GM18511 (cell line): ENCODE data around the gene SNAP25.

ENCODE experiments used
- ATAC-seq: cut with Tn5 transposase; IDR thresholded peaks from one replicate; pipeline ENCODE4 v1.9.1; 2021; ENCODE audit warnings: mild to moderate bottlenecking, moderate library complexity; ENCODE audit not compliant: unreplicated experiment

SNAP25 gene

DNA sequence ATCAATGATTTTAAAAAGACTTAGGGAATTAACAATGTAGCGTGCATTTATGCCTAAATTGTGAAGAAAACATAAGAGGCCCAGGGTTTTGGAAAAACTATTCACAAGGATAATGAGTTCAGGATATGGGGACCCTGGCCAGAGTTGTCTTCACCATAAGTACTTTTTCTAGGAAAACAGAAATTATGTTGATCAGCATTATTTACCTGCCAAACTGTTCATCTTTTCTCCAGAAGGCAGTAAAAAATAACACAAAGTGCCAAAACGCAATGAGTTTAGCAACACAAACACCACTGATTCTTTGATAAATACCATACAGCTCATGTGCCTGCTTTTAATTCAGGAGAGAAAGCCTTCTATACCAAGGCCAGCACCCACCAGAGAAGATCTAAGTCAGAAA is 43.1 kb downstream of the SNAP25 start:
- no peak for ATAC-seq

DNA sequence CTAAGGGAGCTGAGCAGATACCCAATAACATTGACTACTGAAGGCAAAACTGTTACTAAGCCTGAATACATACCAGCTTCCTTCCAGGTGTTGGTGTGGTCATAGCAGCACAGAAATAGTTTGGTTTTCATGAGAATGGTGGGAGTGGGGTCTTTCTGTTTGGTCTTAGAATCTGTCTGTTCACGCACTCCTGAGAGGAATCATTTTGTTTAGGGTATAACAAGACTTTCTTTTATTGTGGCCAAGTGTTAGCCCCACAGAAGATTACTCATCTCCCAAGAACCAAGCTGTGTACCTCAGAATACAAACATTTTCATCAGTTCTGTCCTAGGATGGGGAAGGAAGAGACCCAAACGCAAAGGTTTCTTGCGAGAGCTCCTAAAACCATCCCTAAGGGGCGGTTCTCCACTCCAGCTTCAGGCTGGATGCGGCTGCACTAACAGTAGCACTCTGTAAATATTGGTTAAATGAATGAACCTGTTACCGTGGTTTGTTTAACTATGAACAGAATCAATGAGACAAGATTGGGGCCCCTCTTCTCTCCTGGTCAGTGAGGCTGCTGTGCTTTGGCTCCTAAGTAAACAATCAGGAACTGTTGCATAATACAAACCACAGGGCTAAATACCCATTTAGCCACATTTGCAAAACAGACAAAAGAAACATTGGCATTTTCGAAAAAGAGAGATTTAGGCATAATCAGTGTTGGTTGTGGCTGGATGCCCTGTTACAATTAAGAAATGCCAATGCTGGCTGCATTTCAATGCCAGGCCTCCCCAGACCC is 44.9 kb downstream of the SNAP25 start:
- no peak for ATAC-seq

DNA sequence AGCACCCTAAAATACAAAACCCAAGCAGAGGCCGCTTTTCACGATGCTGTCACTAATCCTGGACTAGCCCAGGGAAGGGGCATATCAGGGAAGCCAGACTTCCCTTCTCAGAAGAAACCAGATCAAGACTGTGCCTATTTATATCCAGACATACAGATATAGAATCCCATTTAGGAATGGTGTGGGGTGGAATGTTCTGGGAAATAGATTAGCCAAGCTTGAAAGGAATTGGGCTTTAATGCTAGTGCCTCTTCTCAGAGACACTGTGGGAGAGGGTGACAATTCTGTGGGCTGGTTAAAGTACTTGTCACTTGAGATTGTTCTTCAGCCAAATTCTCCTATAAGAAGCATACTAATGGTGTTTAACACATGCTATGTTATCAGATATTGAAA is 45.5 kb downstream of the SNAP25 start:
- no peak for ATAC-seq

DNA sequence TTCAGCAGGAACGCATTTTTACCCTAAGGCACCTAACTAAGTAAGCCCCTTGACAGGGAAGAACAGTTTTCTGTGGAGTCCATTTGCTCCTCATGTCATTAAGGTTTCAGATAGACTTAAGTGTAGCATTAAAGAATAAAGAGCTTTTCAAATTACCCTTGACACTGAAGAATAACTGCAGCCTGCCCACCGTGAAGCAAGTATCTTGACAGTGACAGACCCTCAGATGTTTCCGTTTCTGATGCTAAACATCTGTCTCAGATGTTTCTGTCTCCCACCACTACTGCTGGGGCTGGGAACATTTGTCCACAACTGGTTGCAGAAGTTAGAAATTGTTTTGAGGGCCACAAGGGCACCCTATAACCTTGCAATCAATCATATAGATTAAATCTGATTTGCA is 50.0 kb downstream of the SNAP25 start:
- no peak for ATAC-seq

DNA sequence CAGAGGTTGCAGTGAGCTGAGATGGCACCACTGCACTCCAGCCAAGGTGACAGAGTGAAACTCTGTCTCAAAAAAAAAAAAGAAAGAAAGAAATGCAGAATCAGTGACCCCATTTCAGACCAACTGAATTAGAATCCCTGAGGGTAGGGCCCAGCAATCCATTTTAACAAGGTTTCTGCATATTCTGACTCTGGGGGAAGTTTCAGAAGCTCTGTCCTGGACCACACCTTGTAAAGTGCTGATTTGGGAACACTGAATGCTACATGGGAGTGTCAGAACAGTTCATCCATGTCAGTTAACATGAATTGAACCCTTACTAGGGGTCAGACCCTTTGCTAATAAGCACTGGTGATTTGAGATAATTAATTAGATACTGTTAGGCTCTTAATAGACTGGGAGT is 52.0 kb downstream of the SNAP25 start:
- ATAC-seq: no peak

DNA sequence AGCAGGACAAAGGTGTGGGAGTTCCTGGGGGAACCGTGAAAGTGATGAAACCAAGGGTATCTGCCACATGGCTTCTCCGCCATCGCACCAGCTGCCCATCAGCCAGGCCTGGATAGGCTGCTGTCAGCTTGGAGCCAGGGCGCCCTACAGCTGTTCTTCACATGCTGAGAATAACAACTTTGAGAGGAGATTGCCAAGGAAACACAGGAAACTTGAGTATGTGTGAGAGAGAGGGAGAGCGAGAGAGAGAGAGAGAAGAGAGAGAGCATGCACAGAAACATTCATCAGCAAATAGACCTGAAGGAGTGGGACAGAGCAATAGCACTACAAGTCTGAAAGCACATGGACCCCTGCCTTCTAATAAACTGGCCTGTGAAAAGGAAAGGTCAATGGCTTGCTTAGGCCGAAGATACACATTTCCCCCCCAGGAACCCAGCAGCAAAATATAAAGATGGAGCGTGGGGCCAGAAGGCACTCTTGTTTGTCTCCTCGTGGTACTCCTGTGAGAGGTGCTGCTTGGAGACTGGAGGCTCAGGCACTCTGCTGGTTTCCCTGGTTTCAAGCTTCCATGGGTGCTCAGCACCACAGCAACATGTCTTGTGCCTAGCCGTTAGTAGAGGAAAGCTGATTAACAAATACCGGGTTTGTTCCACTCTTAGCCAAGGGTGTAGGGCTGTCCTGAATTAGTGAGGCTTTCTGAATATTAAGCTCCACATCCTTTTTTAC is 53.0 kb downstream of the SNAP25 start:
- ATAC-seq: no peak

DNA sequence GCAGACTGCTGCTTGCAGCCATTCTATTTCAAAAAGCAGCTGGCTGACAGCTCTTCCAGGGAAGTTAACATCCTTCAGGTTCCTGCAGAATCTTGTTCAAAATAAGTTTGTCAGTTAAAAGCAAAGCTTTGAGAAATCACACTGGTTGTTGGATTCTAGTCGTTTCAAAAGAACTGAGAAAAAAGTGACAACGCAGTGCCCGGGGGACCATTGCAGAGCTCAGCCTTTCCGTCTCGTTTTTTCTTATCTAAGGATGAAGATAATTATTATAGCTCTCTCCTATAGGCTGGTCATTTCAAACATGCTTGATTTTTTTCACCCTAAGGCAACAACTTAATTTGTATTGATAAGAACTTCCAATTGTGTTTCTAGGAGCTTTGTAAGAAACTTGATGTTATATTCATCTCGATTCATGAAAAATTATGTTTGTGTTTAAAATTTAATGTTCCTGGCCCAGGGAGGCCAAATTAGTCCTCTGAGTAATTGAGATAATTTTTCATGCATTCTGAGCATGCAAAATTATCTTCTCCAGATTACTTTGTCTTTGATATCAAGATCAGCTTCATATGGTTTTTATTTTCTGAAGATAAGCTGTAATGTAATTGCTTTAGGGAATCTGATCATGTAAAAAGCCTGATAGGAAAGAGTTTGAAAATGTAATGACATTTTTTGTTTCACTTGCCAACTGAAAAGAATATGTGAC is 58.4 kb downstream of the SNAP25 start:
- ATAC-seq: no peak

DNA sequence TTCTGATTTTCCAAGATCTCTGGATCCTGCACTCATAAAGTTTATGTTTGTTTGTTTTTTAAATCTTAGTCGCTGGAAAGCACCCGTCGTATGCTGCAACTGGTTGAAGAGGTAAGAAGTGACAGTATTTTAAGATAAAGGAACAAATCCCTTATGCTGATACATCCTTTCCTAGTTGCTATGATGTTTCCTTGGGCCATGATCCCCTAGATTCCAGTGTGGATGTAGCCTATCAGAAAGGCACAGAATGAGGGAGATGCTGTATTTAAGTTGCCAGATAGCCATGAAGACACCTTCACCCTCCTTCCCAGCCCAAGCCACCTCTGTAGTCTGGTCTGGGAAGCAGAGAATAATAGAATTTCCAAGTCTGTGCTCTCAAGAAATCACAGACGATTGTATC is 59.0 kb downstream of the SNAP25 start:
- ATAC-seq: no peak

DNA sequence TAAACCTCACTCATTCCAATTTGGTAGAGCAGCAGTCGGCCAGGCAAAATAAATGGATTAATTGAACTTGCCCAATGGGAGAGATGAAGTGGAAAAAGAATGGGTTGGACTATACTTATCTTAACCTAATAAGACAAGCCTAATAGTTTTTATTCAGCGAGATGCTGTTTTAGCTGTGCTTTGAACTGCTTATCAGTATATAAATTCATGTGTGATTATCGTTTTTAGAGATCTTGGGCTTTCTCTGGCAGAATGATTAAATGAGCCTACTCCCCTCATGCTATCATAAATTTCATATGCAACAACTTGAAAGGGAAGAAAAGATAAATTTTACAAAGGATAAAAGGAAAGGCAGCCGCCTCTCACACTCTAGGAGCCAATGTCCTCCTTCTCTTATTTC is 59.8 kb downstream of the SNAP25 start:
- no peak for ATAC-seq

DNA sequence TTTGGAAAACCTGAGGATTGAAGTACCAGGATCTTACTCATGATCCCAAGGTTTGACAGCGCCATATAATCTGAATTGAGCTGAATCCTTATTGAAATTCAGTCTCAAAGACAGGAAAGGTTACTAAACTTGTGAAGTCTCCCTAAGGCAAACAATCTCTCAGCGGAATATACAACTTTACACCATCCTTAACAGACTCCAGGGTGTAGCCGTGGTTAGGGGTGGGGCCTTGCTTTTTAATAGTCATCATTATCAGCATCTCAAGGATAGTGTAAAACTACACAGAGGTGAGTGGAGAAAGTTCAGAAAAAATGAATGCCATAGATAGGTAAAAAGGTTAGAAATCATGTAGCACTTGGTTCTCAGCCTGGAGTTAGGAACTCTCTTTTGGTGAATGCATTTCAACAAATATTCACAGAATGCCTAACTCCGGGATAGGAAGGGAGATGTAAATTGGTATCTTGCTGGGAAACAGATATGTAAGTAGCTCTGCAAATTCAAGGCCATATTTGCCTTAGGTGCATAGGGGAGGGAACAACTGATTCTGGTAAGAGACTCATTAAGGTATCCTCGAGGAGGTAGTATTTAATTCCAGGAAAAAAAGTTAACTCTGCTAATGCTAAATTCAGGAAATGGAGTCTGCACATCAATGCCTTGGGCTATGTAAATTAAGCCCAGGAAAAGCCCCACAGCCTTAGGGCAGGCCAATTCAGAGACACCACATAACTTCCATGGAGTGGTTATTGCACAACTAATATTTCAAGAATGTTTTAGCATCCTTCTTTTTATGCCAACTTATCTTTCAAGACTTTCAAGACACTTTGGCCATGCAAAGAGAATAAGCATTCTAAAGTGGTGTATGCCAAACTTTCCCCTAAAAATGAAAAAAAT is 61.6 kb downstream of the SNAP25 start:
- ATAC-seq: no peak

DNA sequence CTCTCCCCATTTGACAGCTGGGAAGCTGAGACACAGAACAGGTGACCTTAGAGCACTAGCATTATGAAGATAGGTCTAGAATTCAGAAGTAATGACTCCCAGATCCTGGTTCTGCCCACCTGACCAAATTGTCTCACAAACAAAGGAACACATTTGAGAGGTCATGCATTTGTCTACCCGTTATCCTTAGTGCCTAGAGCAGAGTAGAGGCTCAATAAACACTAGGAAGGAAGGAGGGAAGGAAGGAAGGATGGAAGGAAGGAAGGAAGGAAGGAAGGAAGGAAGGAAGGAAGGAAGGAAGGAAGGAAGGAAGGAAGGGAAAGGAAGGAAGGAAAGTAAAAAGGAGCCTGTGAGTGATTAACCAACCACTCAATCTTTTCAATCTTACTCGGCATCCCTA is 63.3 kb downstream of the SNAP25 start:
- no peak for ATAC-seq

DNA sequence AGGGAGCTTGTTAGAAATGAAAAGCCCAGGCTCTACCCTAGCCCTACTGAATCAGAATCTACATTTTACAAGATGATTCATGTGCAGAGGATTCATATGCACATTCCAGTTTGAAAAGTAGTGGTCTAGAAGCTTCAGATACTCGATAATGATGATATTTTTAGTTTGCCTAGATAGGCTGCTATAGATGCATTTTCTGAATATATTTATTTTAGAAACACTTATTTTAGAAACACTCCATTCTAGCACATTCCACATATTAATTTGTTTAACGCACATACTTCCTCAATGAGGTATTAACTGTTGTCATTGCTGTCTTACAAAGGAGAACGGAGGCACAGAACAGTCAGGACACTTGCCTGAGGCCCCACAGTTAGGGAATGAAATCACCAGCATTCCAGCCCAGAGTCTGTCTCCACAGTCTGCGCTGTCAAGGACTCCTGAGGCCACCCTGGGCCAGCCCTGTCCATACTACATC is 64.4 kb downstream of the SNAP25 start:
- ATAC-seq: no peak

DNA sequence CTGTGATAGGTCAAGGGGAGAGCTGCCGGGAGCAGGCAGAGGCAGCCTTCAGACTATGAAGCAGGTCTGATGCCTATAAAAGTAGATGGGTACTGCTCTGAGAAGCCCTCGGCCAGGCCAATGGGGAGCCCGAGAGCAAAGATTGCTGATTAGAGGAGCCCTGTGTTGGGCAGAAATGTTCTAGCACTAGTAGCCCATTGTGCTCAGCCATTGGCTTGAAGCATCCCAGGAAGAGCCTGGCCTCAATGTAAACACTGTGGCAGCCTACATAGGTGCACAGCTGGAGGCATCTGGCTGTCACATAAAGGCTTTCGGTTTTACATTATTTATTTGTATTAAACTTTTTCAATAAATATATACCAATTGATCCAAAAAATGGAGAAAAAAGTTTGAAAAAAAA is 67.7 kb downstream of the SNAP25 start:
- ATAC-seq: no peak

DNA sequence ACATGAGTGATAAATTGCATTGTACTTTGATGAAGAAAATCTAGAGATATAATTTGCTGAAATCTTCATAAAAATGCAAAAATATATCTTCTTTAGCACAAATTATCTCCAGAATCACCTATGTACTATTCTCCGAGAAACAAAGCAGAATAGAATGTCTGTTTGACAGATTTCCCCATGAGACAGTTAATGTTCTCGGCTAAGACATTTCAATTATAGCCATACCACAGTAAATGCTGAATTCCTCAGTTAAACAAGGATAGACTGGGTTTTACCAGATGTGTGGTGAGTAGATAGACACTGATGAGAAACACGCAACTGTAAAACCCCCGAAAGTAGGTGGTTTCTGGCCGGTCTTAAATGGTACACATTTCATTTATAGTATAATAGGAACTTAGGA is 69.8 kb downstream of the SNAP25 start:
- ATAC-seq: no peak

DNA sequence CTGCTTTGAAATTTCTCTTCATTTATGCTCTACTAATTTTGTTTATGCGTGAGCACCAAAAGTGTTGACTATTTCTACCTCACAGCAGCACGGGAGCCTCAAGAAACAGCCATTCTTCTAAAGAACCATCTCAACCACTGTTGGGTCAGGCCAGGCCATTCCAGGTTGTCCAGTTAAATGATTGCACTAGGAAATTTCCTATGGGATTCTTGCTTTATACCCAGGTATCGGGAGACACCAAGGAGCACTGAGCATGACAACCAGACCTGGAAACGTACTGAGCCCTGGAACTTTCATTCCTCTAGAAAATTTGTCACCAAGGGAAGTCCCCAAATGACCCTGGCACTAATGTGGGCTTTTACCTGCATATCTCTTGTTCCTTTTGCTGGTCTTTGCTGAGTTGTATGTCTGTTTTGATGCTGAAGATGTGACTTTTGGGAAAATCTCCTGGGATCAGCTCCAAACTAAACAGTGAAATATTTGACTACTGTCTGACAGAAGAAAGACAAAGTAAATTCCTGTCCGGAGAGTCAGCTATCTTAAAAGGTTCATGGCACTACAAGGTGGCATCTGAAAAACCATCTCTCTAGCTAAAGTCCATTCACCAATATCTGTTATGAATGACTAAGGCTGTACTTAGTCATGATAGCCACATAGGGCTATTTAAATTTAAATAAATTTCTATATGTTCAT is 70.5 kb downstream of the SNAP25 start:
- ATAC-seq: no peak

DNA sequence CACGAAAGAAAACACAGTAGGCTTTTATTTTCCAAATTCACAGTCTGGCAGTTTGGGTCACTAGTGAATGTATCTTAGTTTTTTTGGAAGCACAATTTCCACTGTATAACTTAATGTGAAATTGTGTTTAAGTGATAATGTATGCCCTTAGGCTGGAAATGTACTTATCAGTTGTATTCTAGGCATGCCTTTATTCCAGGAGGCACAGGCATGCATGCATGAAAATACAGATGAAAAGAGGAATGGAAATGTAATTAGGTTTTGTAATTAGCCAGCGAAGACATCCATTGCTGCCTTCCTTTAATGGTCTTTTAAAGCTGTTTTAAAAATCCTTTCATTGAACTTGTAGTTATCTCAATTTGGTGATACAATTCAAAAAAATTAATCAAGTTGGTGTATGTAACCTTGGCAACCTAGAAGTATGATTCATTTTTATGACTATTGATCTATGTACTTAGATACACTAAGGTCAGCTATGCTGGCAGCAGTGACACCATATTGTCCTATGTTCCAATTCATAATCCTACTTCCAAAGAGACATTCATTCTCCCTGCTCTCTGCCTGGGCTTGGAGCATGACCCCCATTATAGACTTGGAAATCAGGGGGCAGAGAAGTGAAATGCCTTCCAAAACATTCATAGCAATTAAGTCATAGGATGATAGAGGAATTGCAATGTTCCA is 73.1 kb downstream of the SNAP25 start:
- ATAC-seq: no peak

DNA sequence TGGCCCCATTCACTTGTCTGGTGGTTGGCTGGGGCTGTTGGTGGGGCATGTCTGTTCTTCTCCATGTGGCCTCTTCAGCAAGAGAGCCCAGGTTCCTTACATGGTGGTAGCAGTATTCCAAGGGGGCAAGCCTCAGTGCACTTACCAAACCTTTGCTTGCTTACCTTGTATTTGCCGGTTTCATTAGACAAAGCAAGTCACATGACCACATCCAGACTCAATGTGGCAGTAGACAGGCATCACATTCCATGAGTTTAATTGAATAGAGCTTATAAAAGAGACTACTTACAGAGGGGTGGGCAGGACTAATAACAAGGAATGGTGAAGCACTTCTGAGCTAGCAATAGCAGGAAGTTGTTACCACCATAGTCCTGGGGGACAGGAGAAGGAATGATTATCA is 78.6 kb downstream of the SNAP25 start:
- no peak for ATAC-seq

DNA sequence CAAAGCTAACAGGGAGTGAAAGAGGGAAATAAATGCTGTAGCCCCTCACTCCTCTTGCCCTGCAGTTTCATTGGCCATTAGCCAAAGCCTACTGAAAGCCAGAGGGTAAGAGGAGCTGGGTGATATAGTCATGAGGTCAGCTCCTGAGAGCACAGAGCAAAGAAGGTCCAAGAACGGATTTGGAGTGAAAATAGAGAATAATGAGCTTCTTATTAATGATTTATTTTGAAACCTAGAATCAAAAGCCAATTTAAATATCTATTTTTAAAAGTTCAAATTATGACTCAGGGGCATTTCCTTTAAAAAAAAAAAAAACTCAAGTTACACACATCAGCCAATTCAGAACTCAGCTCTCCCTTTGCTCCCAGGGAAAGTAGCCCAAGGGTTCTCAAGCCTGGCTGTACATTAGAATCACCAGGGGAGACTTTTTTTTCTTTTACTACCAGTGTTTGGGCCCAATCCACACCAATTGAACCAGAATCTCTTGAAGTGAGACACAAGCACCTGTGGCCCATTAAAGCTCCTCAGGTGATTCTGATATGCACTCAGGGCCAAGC is 79.1 kb downstream of the SNAP25 start:
- no peak for ATAC-seq
